Thoracic aorta (tissue), 2 donors: ENCODE results near the gene KCNN3. TPM values are rescaled to one million over a fixed set of nuclear protein-coding genes. Genes with fewer than 3 reads are reported as not detected.

Source experiments
- ATAC-seq: fragments of 150-250 bp; one replicate; pipeline ENCODE4 v1.8.0; 2017; ENCODE audit warnings: low read depth; ENCODE audit not compliant: insufficient number of reproducible peaks, low FRiP score
- DNase-seq: peaks from one replicate; pipeline ENCODE4 v3.0.0-alpha.2; 2020; ENCODE audit warnings: low spot score
- H3K27ac ChIP-seq, 2 donors: fragments of 200-600 bp; sonication (generic); 1 replicate in 1 of 2; 2 replicates in 1 of 2; pipeline ENCODE4 v1.5.1; 2016; ENCODE audit warnings: mild to moderate bottlenecking in 2 of 2, moderate library complexity in 2 of 2
- H3K27me3 ChIP-seq: fragments of 200-600 bp; sonication (generic); replicated peaks from 2 replicates; pipeline ENCODE4 v1.6.0; 2016; ENCODE audit warnings: mild to moderate bottlenecking; ENCODE audit not compliant: insufficient read depth
- H3K36me3 ChIP-seq: fragments of 200-600 bp; sonication (generic); one replicate; pipeline ENCODE4 v1.5.1; 2016
- H3K4me1 ChIP-seq, 2 donors: fragments of 200-600 bp; sonication (generic); 1 replicate in 1 of 2; 2 replicates in 1 of 2; pipeline versions ENCODE4 v1.5.1 to v1.6.0; 2016; ENCODE audit warnings: low read depth in 2 of 2, mild to moderate bottlenecking in 1 of 2; ENCODE audit not compliant: control insufficient read depth in 1 of 2
- H3K4me3 ChIP-seq: fragments of 200-600 bp; sonication (generic); 2 replicates; pipeline ENCODE4 v1.5.1; 2016; ENCODE audit warnings: mild to moderate bottlenecking
- H3K9me3 ChIP-seq: fragments of 200-600 bp; sonication (generic); 2 replicates; pipeline ENCODE4 v1.5.1; 2016
- total RNA-seq, 2 donors: library from RNA; depleted of rRNA; stranded (reverse); fragments of >200 nt; gene quantifications; one replicate each; pipeline versions ENCODE4 v1.1.0 to v1.2.3, GENCODE V29; 2016
- TF ChIP-seq, protein P1 (sequence below): fragments of 200-600 bp; sonication (generic); IDR thresholded peaks from one replicate; pipeline ENCODE4 v1.5.1; 2019; ENCODE audit warnings: antibody characterized with exemption

KCNN3 gene
- total RNA-seq, 2 donors from 2014 or later = 0.95 to 1.8 TPM

DNA sequence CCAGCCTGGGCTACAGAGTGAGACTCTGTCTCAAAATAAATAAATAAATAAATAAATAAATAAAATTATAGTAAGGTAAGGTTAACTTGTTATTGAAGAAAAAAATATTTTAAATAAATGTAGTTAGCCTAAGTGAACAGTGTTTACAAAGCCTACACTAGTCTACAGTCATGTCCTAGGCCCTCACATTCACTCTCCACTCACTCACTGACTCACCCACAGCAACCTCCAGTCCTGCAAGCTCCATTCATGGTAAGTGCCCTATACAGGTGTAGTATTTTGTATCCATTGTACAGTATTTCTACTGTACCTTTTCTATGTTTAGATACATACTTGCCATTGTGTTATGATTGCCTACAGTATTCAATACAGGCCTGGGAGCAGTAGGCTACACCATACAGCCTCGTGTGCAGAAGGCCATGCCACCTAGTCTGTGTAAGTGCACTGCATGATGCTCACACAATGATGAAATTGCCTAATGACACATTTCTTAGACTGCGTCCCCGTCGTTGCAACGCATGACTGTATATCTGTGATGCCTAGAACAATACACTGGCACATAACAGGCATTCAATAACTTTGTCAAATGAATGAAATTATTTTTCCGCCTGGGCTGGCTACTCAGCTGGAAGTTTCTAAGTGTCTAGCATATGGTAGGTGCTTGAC, 14.8 kb downstream of the KCNN3 start:
- no peak overlapping the region for H3K4me3 ChIP-seq
- no peaks in the 10 kb centered on the region for H3K4me1 ChIP-seq
- ATAC-seq (no peak), DNase-seq (no peak)
- no peaks in the 10 kb centered on the region for H3K36me3 ChIP-seq
- TF ChIP-seq, protein P1, sequence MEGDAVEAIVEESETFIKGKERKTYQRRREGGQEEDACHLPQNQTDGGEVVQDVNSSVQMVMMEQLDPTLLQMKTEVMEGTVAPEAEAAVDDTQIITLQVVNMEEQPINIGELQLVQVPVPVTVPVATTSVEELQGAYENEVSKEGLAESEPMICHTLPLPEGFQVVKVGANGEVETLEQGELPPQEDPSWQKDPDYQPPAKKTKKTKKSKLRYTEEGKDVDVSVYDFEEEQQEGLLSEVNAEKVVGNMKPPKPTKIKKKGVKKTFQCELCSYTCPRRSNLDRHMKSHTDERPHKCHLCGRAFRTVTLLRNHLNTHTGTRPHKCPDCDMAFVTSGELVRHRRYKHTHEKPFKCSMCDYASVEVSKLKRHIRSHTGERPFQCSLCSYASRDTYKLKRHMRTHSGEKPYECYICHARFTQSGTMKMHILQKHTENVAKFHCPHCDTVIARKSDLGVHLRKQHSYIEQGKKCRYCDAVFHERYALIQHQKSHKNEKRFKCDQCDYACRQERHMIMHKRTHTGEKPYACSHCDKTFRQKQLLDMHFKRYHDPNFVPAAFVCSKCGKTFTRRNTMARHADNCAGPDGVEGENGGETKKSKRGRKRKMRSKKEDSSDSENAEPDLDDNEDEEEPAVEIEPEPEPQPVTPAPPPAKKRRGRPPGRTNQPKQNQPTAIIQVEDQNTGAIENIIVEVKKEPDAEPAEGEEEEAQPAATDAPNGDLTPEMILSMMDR = no peak
- no peaks in the 10 kb centered on the region for H3K9me3 ChIP-seq
- no peaks in the 10 kb centered on the region for H3K27me3 ChIP-seq
- no peak overlapping the region for H3K27ac ChIP-seq

DNA sequence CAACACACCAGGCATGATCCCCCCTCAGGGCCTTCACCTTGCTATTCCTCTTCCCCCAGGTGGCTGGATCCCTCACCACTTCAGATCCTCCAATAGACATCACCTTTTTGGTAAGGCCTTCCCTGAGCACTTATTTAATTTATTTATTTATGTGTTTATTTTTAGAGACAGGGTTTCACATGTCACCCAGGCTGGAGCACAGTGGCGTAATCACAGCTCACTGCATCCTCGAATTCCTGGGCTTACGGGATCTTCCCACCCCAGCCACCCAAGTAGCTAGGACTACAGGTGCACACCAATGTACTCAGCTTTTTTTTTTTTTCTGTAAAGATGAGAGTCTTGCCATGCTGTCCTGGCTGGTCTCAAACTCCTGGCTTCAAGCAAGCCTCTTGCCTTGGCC, 17.2 kb downstream of the KCNN3 start:
- H3K36me3 ChIP-seq = no peaks in the 10 kb centered on the region
- TF ChIP-seq, protein P1 = no peak
- no peak for DNase-seq
- no peaks in the 10 kb centered on the region for H3K27me3 ChIP-seq
- H3K4me3 ChIP-seq = no peak overlapping the region
- H3K27ac ChIP-seq = no peak overlapping the region
- no peaks in the 10 kb centered on the region for H3K9me3 ChIP-seq
- H3K4me1 ChIP-seq = no peaks in the 10 kb centered on the region
- no peak for ATAC-seq

DNA sequence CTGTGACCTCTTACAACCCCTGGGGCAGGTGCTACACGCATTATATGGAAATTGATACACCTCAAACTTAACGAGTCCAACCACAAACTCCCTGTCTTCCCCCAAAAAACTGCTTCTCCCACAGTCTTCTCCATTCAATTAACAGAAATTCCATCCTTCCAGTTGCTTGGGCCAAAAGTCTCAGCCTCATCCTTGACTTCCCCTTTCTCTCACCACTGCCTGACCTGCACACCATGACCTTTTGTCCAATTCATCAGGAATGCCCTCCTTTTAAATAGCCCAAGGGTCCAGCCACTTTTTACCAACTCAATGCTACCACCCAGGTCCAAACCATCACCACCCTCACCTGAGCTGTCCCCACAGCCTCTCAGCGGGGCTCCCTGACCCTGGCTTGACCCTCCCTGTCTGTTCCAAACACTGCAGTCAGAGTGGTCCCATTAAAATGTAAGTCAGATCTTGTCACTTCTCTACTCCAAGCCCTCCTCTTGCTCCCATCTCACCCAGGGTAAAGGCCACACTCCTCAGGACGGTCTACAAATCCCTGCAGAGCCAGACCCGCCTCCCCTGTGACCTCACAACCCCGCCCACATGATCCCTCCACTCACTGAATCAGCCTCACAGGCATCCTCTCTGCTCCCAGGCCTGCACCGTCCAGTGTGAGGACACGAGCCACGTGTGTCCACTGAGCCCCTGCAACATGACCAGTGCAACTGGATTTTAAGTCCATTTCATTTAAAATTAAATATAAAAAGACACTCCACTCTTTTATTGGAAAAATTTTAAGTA, 18.5 kb downstream of the KCNN3 start:
- H3K4me1 ChIP-seq = no peaks in the 10 kb centered on the region
- ATAC-seq = no peak
- H3K27ac ChIP-seq = no peak overlapping the region
- no peak for DNase-seq
- no peaks in the 10 kb centered on the region for H3K36me3 ChIP-seq
- H3K4me3 ChIP-seq = no peak overlapping the region
- H3K9me3 ChIP-seq = no peaks in the 10 kb centered on the region
- TF ChIP-seq, protein P1 = no peak
- H3K27me3 ChIP-seq = no peaks in the 10 kb centered on the region

DNA sequence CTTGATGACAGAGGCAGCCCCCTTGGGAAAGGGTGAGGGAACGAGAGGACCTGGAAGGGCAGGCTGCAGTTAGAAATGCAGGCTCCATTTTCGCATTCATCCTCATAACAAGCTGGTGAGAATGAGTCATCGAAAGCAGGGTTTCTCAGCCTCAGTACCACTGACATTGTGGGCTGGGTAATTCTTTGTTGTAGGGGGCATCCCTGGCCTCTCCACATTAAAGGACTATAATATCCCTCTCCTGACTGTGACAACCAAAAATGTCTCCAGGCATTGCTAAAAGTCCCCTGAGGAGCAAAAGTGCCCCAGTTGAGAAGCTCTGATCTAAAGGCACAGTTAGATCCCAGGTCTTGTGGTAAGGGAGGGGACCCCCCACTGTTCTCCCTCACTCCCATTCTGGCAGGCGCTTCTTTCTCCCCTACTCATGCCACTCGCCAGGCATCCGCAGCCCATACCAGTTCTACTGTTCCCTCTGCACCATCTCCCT, 20.4 kb downstream of the KCNN3 start:
- H3K27ac ChIP-seq = no peak overlapping the region
- no peaks in the 10 kb centered on the region for H3K9me3 ChIP-seq
- DNase-seq = no peak
- TF ChIP-seq, protein P1 = no peak
- no peaks in the 10 kb centered on the region for H3K4me1 ChIP-seq
- ATAC-seq = no peak
- H3K36me3 ChIP-seq = no peaks in the 10 kb centered on the region
- H3K27me3 ChIP-seq = no peaks in the 10 kb centered on the region
- H3K4me3 ChIP-seq = no peak overlapping the region

DNA sequence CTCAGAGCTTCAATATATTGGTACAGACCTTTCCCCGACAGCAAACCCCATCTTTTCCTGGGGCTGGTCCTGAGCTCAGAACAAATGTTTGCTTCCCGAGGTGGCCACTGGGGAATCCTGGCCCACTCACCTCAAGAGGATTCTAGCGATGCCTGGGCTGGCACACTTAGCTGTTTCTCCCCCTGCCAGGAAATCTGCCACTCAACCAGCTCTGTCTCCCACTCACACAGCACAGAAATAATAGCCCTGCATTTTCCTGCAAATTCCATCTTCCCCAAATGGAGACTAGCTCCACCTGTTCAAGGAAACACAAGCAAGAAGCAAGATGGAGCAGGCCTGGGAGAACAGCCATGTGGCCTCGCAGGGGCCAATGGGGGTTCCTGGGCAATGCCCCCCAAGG, 21.1 kb downstream of the KCNN3 start:
- DNase-seq (no peak), ATAC-seq (no peak)
- TF ChIP-seq, protein P1 = no peak
- no peak overlapping the region for H3K4me3 ChIP-seq
- H3K4me1 ChIP-seq = no peaks in the 10 kb centered on the region
- no peaks in the 10 kb centered on the region for H3K36me3 ChIP-seq
- no peak overlapping the region for H3K27ac ChIP-seq
- H3K27me3 ChIP-seq = no peaks in the 10 kb centered on the region
- H3K9me3 ChIP-seq = no peaks in the 10 kb centered on the region
